SK-N-MC (cell line): ENCODE measurements around the gene SEPTIN5.

ENCODE experiments used
- EZH2 ChIP-seq: fragments of 200-600 bp; sonication (generic); IDR thresholded peaks from one replicate; pipeline ENCODE4 v1.6.1; 2017; ENCODE audit warnings: antibody characterized with exemption
- FOXP2 ChIP-seq: optimal IDR thresholded peaks from 2 replicates; pipeline ENCODE3; 2011; ENCODE audit warnings: mild to moderate bottlenecking, moderate library complexity; ENCODE audit not compliant: insufficient read depth; ENCODE audit errors: extremely low read length, control extremely low read depth
- POLR2AphosphoS5 ChIP-seq: IDR thresholded peaks from 2 replicates; pipeline ENCODE4 v1.6.1; 2012; ENCODE audit warnings: mild to moderate bottlenecking, low read depth, low read length, borderline replicate concordance

- no peak for TF ChIP-seq EZH2
- TF ChIP-seq POLR2AphosphoS5, result no peak
- TF ChIP-seq FOXP2, result no peak
Observed at GRCh38 chr22:19753996-19754700, 39.8 kb downstream of the SEPTIN5 start.
